Measurements from ENCODE around the gene FAM169A. TPM values are rescaled to one million over a fixed set of nuclear protein-coding genes. Genes with fewer than 3 reads are reported as not detected.
"Not testable (repeated sequence)": the region's sequence is repeated elsewhere in the genome, so short reads cannot be mapped to it uniquely, and the experiment has no call there.

FAM169A gene
- total RNA-seq, 8 experiments from 2014 or later, result 0.15 to 42.6 (median 18.9) TPM

GRCh38 chr5:74829413-74829812, 36.8 kb downstream of the FAM169A start:
- Histone ChIP-seq H3K4me1 (replicated peaks in 1 of 2) (no peaks in the 10 kb centered on the region), H3K27ac (no peak overlapping the region), H3K4me3 (no peak overlapping the region)
- no peak for ATAC-seq (replicated peaks in 6 of 8)
- WGBS, 10 experiments, result 57 to 100% (median 95%) methylated on average over 1 to 7 of the region's 7 CpGs
- in situ Hi-C loops (cut with MboI; ENCODE audit: low pct_unique_long_range_greater_than_20kb in 2 of 9, low sequenced_read_pairs in 9 of 9, unreplicated experiment in 9 of 9), result no loop called here

DNA sequence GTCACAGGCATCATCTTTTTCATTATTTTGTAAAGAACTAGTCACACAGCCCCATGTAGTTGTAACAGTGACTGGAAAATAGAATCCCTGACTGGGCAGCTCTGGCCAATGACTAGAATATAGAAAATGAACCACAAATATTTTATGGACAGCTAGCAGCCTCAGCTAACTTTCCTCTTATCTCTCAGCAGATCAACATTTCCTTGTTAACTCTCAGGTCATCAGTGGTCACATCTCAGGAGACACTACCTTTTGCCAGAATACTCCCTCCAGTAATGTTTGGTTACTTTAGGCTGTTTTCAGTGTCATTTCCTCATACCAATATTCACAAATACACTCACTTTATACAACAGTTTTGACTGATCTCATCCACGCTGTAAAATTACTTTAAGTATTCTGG, 43.9 kb downstream of the FAM169A start:
- in situ Hi-C loops (cut with MboI; ENCODE audit: low pct_unique_long_range_greater_than_20kb in 2 of 9, low sequenced_read_pairs in 9 of 9, unreplicated experiment in 9 of 9), result no loop called here
- WGBS, 10 experiments, result 86 to 100% (median 94%) methylated on average over 1 of the region's 1 CpG; no CpG with 5 or more reads in 4 of the 10 experiments
- no peak for ATAC-seq (replicated peaks in 6 of 8)
- no peak overlapping the region for H3K4me3 ChIP-seq
- H3K27ac ChIP-seq, result no peak overlapping the region
- H3K4me1 ChIP-seq (replicated peaks in 1 of 2), result no peaks in the 10 kb centered on the region

GRCh38 chr5:74816875-74817274, 49.3 kb downstream of the FAM169A start:
- WGBS, 10 experiments, result 13 to 86% (median 17%) methylated on average over 1 of the region's 1 CpG; no CpG with 5 or more reads in 2 of the 10 experiments
- no peaks in the 10 kb centered on the region for H3K4me1 ChIP-seq (replicated peaks in 1 of 2)
- H3K27ac ChIP-seq, result no peak overlapping the region
- ATAC-seq (replicated peaks in 6 of 8), result no peak
- no peak overlapping the region for H3K4me3 ChIP-seq
- in situ Hi-C loops (cut with MboI; ENCODE audit: low pct_unique_long_range_greater_than_20kb in 2 of 9, low sequenced_read_pairs in 9 of 9, unreplicated experiment in 9 of 9), result no loop called here

- 47 to 100% (median 89%) methylated on average over 1 to 4 of the region's 4 CpGs; no CpG with 5 or more reads in 2 of the 10 experiments for WGBS, 10 experiments
- H3K27ac ChIP-seq, result no peak overlapping the region
- in situ Hi-C loops (cut with MboI; ENCODE audit: low pct_unique_long_range_greater_than_20kb in 2 of 9, low sequenced_read_pairs in 9 of 9, unreplicated experiment in 9 of 9), result no loop called here
- H3K4me3 ChIP-seq, result no peak overlapping the region
- no peak for ATAC-seq (replicated peaks in 6 of 8)
- no peaks in the 10 kb centered on the region for H3K4me1 ChIP-seq (replicated peaks in 1 of 2)
Measured at GRCh38 chr5:74810915-74811314, 55.3 kb downstream of the FAM169A start.

- WGBS, 10 experiments, result 0 to 56% (median 20%) methylated on average over 1 of the region's 1 CpG; no CpG with 5 or more reads in 2 of the 10 experiments
- H3K27ac ChIP-seq, result no peak overlapping the region
- H3K4me3 ChIP-seq, result no peak overlapping the region
- no peak for ATAC-seq (replicated peaks in 6 of 8)
- in situ Hi-C loops (cut with MboI; ENCODE audit: low pct_unique_long_range_greater_than_20kb in 2 of 9, low sequenced_read_pairs in 9 of 9, unreplicated experiment in 9 of 9), result no loop called here
- no peaks in the 10 kb centered on the region for H3K4me1 ChIP-seq (replicated peaks in 1 of 2)
Measured at GRCh38 chr5:74801941-74802340, 64.2 kb downstream of the FAM169A start.

DNA sequence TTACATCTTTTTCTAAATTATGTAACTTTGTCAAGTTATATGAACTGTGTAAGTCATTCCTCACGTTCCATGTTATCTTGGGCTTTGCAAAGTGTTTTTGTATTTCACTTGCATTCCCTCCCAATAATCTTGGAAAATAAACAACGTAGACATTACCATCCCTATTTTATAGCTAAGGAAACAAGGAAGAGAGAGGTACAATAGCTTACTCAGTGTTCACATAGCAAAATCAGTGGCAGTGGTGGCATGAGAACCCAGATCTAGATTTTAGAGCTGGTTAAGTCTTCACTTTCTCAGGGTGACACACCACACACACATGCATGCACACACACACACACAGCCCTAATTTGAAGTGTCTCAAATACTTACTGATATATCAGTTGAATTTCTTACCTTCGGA, 65.0 kb downstream of the FAM169A start:
- Histone ChIP-seq H3K4me3 (no peak overlapping the region), H3K27ac (no peak overlapping the region), H3K4me1 (replicated peaks in 1 of 2) (no peaks in the 10 kb centered on the region)
- WGBS, 10 experiments, result 29 to 100% (median 94%) methylated on average over 2 to 3 of the region's 3 CpGs; no CpG with 5 or more reads in 1 of the 10 experiments
- no peak for ATAC-seq (replicated peaks in 6 of 8)
- in situ Hi-C loops (cut with MboI; ENCODE audit: low pct_unique_long_range_greater_than_20kb in 2 of 9, low sequenced_read_pairs in 9 of 9, unreplicated experiment in 9 of 9), result no loop called here

DNA sequence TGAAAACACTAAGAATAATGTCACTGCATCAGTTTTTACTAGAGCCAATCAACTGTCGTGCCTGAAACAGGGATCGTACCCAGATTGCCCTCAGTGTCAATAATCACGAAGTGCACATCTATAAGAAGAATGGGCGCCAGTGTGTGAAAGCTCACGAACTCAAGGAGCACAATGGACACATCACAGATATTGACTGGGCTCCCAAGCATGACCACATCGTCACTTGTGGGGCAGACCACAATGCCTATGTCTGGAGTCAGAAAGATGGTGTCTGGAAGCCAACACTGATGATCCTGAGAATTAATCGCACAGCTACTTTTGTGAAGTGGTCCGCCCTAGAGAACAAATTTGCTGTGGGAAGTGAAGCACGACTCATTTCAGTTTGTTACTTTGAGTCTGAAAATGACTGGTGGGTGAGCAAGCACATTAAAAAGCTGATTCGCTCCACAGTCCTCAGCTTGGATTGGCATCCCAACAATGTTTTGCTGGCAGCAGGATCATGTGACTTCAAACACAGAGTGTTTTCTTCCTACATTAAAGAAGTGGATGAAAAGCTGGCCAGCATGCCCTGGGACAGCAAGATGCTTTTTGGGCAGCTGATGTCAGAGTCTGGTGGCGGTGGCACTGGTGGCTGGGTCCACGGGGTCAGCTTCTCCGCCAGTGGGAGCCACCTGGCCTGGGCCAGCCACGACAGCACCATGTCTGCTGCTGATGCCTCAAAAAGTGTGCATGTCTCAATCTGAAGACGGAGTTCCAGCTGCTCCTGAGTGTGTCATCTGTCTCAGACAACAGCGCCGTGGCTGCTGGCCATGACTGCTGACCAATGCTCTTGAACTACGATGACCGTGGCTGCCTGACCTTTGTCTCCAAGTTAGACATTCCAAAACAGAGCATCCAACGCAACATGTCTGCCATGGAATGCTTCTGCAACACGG, 66.9 kb downstream of the FAM169A start:
- in situ Hi-C loops (cut with MboI; ENCODE audit: low pct_unique_long_range_greater_than_20kb in 2 of 9, low sequenced_read_pairs in 9 of 9, unreplicated experiment in 9 of 9), result loop anchor here in 1 of 9 experiments (25.0 kb wide), 1 partner anchor 113 kb away; no protein-coding TSS in a partner anchor
- no peak overlapping the region for H3K4me3 ChIP-seq
- WGBS, 10 experiments, result 64 to 100% (median 92%) methylated on average over 1 to 17 of the region's 21 CpGs; no CpG with 5 or more reads in 1 of the 10 experiments
- no peak overlapping the region for H3K27ac ChIP-seq
- no peak for ATAC-seq (replicated peaks in 6 of 8)
- H3K4me1 ChIP-seq (replicated peaks in 1 of 2), result no peaks in the 10 kb centered on the region

DNA sequence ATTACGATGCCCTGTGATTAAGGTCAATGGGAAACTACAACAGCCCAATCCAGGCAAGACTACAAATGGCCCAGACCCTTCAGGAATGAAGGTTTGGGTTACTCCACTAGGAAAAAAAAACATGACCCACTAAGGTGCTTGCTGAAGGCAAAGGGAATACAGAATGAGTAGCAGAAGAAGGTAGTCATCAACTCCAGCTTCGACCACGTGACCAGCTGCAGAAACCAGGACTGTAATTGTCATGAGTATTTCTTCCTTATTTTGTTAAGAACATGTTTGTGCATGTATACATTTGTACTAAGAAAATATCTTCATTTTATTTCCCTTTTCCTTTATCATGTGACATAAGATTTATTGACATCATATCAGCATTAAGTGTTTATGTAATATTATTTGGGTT, 74.5 kb downstream of the FAM169A start:
- not testable (repeated sequence) for H3K4me1 ChIP-seq (replicated peaks in 1 of 2); H3K27ac ChIP-seq; H3K4me3 ChIP-seq; ATAC-seq (replicated peaks in 6 of 8)
- in situ Hi-C loops (cut with MboI; ENCODE audit: low pct_unique_long_range_greater_than_20kb in 2 of 9, low sequenced_read_pairs in 9 of 9, unreplicated experiment in 9 of 9), result loop anchor here in 1 of 9 experiments (25.0 kb wide), 1 partner anchor 121 kb away; no protein-coding TSS in a partner anchor
- 0 to 100% (median 93%) methylated on average over 1 to 3 of the region's 3 CpGs for WGBS, 10 experiments

DNA sequence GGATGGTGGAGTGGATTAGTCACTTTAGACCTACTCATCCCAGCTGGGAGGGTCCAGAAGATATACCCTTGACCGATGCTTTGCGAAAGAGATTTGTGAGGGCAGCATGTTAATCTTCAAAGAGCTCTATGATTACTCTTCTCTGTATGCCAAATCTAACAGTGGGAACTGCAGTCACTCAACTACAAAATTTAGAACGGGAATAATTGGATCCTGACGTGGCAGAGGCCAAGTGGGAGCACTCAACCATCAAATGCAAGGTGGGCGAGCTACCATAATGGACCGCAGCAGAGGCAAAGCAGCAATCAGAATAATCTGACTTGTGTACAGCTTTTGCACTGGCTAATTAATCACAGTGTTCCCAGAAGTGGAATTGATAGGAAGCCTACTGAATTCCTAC, 78.8 kb downstream of the FAM169A start:
- WGBS, 10 experiments, result 39 to 100% (median 90%) methylated on average over 1 to 6 of the region's 6 CpGs; no CpG with 5 or more reads in 1 of the 10 experiments
- no peak overlapping the region for H3K4me3 ChIP-seq
- ATAC-seq (replicated peaks in 6 of 8), result no peak
- H3K27ac ChIP-seq, result no peak overlapping the region
- in situ Hi-C loops (cut with MboI; ENCODE audit: low pct_unique_long_range_greater_than_20kb in 2 of 9, low sequenced_read_pairs in 9 of 9, unreplicated experiment in 9 of 9), result loop anchor here in 1 of 9 experiments (25.0 kb wide), 1 partner anchor 125 kb away; no protein-coding TSS in a partner anchor
- no peaks in the 10 kb centered on the region for H3K4me1 ChIP-seq (replicated peaks in 1 of 2)

- ATAC-seq (replicated peaks in 6 of 8), result no peak
- WGBS, 10 experiments, result 64 to 100% (median 95%) methylated on average over 1 to 5 of the region's 6 CpGs; no CpG with 5 or more reads in 2 of the 10 experiments
Measured at GRCh38 chr5:74786851-74787250, 79.3 kb downstream of the FAM169A start.

GRCh38 chr5:74778609-74779008, 87.6 kb downstream of the FAM169A start:
- ATAC-seq (replicated peaks in 6 of 8), result peak in 2 of 8 experiments; percentile 54 to 76
- no peak overlapping the region for H3K27ac ChIP-seq
- H3K4me1 ChIP-seq (replicated peaks in 1 of 2), result no peaks in the 10 kb centered on the region
- WGBS, 10 experiments, result 5 to 100% (median 65%) methylated on average over 1 to 2 of the region's 2 CpGs; no CpG with 5 or more reads in 2 of the 10 experiments
- in situ Hi-C loops (cut with MboI; ENCODE audit: low pct_unique_long_range_greater_than_20kb in 2 of 9, low sequenced_read_pairs in 9 of 9, unreplicated experiment in 9 of 9), result loop anchor here in 1 of 9 experiments (25.0 kb wide), 1 partner anchor 134 kb away; no protein-coding TSS in a partner anchor
- H3K4me3 ChIP-seq, result no peak overlapping the region

More at GRCh38 chr5:74786851-74787250, 79.3 kb downstream of the FAM169A start:
- Histone ChIP-seq H3K4me1 (replicated peaks in 1 of 2) (no peaks in the 10 kb centered on the region), H3K4me3 (no peak overlapping the region), H3K27ac (no peak overlapping the region)
- in situ Hi-C loops (cut with MboI; ENCODE audit: low pct_unique_long_range_greater_than_20kb in 2 of 9, low sequenced_read_pairs in 9 of 9, unreplicated experiment in 9 of 9), result loop anchor here in 1 of 9 experiments (25.0 kb wide), 1 partner anchor 125 kb away; no protein-coding TSS in a partner anchor

DNA sequence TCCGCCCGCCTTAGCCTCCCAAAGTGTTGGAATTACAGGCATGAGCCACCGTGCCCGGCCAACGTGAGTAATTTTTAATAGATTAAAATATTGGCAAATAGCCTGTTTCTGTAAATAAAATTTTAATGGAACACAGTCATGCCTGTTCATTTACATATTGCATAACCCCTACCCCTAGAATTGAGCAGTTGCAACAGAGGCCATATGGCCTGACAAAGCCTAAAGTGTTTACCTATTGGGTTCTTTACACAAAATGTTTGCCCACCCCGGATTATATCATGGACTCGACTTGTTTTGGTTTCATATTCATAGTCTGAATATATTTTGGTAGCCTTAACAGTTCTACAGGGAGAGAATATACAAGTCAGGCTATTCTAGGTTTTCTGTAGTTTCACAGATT, 93.8 kb downstream of the FAM169A start:
- ATAC-seq (replicated peaks in 6 of 8), result peak in 1 of 8 experiments; percentile 16
- in situ Hi-C loops (cut with MboI; ENCODE audit: low pct_unique_long_range_greater_than_20kb in 2 of 9, low sequenced_read_pairs in 9 of 9, unreplicated experiment in 9 of 9), result loop anchor here in 2 of 9 experiments (25.0 kb wide), 2 partner anchors 140 to 565 kb away; partner anchors contain the start of gene HMGCR (in 1 of the 2)
- Histone ChIP-seq H3K4me3 (no peak overlapping the region), H3K4me1 (replicated peaks in 1 of 2) (peaks cover 4 to 5% of the 10 kb centered on the region in 2 donors), H3K27ac (no peak overlapping the region)
- WGBS, 10 experiments, result 56 to 100% (median 83%) methylated on average over 1 to 7 of the region's 7 CpGs; no CpG with 5 or more reads in 1 of the 10 experiments

- WGBS, 10 experiments, result 0 to 5% (median 0%) methylated on average over 1 to 8 of the region's 9 CpGs; no CpG with 5 or more reads in 1 of the 10 experiments
- H3K4me3 ChIP-seq, result peak overlapping the region; percentile 65 to 100 (median 98)
- H3K27ac ChIP-seq, result peak overlapping the region; percentile 64 to 93
- in situ Hi-C loops (cut with MboI; ENCODE audit: low pct_unique_long_range_greater_than_20kb in 2 of 9, low sequenced_read_pairs in 9 of 9, unreplicated experiment in 9 of 9), result loop anchor here in 2 of 9 experiments (25.0 kb wide), 2 partner anchors 145 to 570 kb away; partner anchors contain the start of gene HMGCR (in 1 of the 2)
- ATAC-seq (replicated peaks in 6 of 8), result peak; percentile 19 to 57 (median 36)
- peaks cover 17 to 19% of the 10 kb centered on the region in 2 donors for H3K4me1 ChIP-seq (replicated peaks in 1 of 2)
Measured at GRCh38 chr5:74767579-74767913, 98.6 kb downstream of the FAM169A start.

Data from motor neuron (in vitro differentiated cells).